ENCODE data around the gene UBR2.

DNA sequence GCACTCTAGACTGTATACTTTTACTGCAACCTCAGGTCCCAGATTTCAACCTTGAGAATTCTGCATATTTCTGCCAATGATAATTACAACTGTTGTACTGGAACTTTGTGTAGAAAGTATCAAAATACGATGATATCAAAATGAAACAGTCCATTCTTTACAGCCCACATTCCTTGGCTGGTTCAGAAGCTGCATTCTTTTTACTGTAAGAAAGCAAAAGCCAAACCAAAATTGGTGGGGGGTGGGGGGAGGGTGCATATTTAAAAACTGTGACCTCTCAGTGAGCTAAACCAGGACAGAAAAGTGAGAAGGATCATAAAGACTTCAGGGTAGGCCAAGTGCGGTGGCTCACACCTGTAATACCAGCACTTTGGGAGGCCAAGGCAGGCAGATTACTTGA, 41.8 kb upstream of the UBR2 start:
- TF ChIP-seq POLR2A (IDR thresholded peaks at IDR 0.05) (no peak), EP300 (IDR thresholded peaks at IDR 0.05) (no peak)
- TF ChIP-seq, protein P1, sequence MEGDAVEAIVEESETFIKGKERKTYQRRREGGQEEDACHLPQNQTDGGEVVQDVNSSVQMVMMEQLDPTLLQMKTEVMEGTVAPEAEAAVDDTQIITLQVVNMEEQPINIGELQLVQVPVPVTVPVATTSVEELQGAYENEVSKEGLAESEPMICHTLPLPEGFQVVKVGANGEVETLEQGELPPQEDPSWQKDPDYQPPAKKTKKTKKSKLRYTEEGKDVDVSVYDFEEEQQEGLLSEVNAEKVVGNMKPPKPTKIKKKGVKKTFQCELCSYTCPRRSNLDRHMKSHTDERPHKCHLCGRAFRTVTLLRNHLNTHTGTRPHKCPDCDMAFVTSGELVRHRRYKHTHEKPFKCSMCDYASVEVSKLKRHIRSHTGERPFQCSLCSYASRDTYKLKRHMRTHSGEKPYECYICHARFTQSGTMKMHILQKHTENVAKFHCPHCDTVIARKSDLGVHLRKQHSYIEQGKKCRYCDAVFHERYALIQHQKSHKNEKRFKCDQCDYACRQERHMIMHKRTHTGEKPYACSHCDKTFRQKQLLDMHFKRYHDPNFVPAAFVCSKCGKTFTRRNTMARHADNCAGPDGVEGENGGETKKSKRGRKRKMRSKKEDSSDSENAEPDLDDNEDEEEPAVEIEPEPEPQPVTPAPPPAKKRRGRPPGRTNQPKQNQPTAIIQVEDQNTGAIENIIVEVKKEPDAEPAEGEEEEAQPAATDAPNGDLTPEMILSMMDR (IDR thresholded peaks at IDR 0.05), result no peak

Measured in ovary (tissue), 3 donors.